HUES64 (cell line): ENCODE measurements around the gene SLC25A18.
"Not testable (repeated sequence)": the region's sequence is repeated elsewhere in the genome, so short reads cannot be mapped to it uniquely, and the experiment has no call there.

Source experiments
- H3K27ac ChIP-seq: 2 replicates; pipeline ENCODE4 v1.7.0; 2013; ENCODE audit warnings: low read depth, low read length, inconsistent platforms
- H3K27me3 ChIP-seq: 2 replicates; pipeline ENCODE4 v1.6.1; 2013; ENCODE audit warnings: mild to moderate bottlenecking, low read length; ENCODE audit not compliant: insufficient read depth
- H3K36me3 ChIP-seq: 2 replicates; pipeline ENCODE4 v1.6.1; 2013; ENCODE audit warnings: mild to moderate bottlenecking, low read length; ENCODE audit not compliant: insufficient read depth
- H3K4me1 ChIP-seq: 2 replicates; pipeline ENCODE4 v1.6.1; 2013; ENCODE audit warnings: mild to moderate bottlenecking, low read length, moderate library complexity; ENCODE audit not compliant: insufficient read depth
- H3K4me3 ChIP-seq: 2 replicates; pipeline ENCODE4 v1.5.1; 2013; ENCODE audit warnings: mild to moderate bottlenecking, low read length, moderate library complexity
- H3K9ac ChIP-seq: 2 replicates; pipeline ENCODE4 v1.6.1; 2013; ENCODE audit warnings: mild to moderate bottlenecking, low read depth, low read length
- H3K9me3 ChIP-seq: 2 replicates; pipeline ENCODE4 v1.6.1; 2013; ENCODE audit warnings: low read depth, low read length; ENCODE audit not compliant: insufficient read depth
- WGBS: fragments of 150-250, 120-280 bp; methylation state at CpG from one replicate; pipeline ENCODE4 v1.1.7; 2013; ENCODE audit warnings: missing lambda C conversion rate; 5-methylcytosine and 5-hydroxymethylcytosine counted together

The SLC25A18 gene

DNA sequence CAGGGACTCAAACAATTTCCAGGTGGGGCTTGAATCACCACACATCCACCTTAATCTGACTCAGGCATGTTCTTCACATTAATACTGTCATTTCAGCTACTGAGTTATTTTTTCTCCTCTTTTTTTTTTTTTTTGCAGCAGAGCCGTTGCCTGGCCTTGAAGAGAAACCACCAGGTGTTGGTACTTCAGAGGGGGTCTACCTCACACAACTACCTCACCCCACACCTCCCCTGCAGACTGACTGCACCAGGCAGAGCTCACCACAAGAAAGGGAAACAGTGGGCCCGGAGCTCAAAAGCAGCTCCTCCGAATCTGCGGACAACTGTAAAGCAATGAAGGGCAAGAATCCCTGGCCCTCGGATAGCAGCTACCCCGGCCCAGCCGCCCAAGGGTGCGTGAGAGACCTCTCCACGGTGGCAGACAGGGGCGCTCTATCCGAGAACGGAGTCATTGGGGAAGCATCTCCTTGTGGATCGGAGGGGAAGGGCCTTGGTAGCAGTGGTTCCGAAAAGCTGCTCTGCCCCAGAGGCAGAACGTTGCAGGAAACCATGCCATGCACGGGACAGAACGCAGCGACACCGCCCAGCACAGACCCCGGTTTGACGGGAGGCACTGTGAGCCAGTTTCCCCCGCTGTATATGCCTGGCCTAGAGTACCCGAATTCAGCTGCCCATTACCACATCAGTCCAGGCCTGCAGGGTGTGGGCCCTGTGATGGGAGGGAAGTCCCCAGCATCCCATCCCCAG lies 15.1 kb upstream of the SLC25A18 start:
- Histone ChIP-seq H3K9ac (no peak overlapping the region), H3K4me1 (no peaks in the 10 kb centered on the region), H3K4me3 (no peak overlapping the region), H3K36me3 (peaks cover 89% of the 10 kb centered on the region), H3K27me3 (no peaks in the 10 kb centered on the region), H3K27ac (no peak overlapping the region), H3K9me3 (no peaks in the 10 kb centered on the region)
- 94% methylated on average over 23 of the region's 23 CpGs for WGBS

GRCh38 chr22:17548756-17549035 lies 14.6 kb upstream of the SLC25A18 start:
- Histone ChIP-seq H3K36me3 (peaks cover 89% of the 10 kb centered on the region), H3K27ac (no peak overlapping the region), H3K4me1 (no peaks in the 10 kb centered on the region), H3K9me3 (no peaks in the 10 kb centered on the region), H3K4me3 (no peak overlapping the region), H3K27me3 (no peaks in the 10 kb centered on the region), H3K9ac (no peak overlapping the region)
- 97% methylated on average over 5 of the region's 5 CpGs for WGBS

GRCh38 chr22:17549183-17549582 lies 14.1 kb upstream of the SLC25A18 start:
- no peaks in the 10 kb centered on the region for H3K9me3 ChIP-seq
- H3K36me3 ChIP-seq, result peaks cover 89% of the 10 kb centered on the region
- H3K27me3 ChIP-seq, result no peaks in the 10 kb centered on the region
- H3K27ac ChIP-seq, result no peak overlapping the region
- H3K9ac ChIP-seq, result no peak overlapping the region
- WGBS, result 94% methylated on average over 10 of the region's 10 CpGs
- no peak overlapping the region for H3K4me3 ChIP-seq
- H3K4me1 ChIP-seq, result no peaks in the 10 kb centered on the region

DNA sequence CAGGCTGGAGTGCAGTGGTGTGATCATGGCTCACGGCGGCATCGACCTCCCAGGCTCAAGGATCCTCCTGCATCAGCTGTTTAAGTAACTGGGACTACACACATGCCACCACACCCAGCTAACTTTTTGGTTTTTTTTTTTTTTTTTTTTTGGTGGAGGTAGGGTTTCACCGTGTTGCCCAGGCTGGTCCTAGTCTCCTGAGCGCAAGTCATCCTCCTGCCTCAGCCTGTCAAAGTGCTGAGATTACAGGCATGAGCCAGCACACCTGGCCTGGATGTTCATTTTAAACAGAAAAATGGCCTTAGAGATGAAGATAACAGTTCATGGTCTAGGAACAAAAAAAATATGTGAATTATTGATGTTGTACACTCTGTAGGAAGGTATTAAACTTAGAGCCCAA lies 13.6 kb upstream of the SLC25A18 start:
- no peaks in the 10 kb centered on the region for H3K9me3 ChIP-seq
- H3K4me3 ChIP-seq, result no peak overlapping the region
- H3K36me3 ChIP-seq, result peaks cover 94% of the 10 kb centered on the region
- H3K9ac ChIP-seq, result no peak overlapping the region
- H3K27ac ChIP-seq, result no peak overlapping the region
- WGBS, result 96% methylated on average over 5 of the region's 5 CpGs
- no peaks in the 10 kb centered on the region for H3K27me3 ChIP-seq
- H3K4me1 ChIP-seq, result no peaks in the 10 kb centered on the region

DNA sequence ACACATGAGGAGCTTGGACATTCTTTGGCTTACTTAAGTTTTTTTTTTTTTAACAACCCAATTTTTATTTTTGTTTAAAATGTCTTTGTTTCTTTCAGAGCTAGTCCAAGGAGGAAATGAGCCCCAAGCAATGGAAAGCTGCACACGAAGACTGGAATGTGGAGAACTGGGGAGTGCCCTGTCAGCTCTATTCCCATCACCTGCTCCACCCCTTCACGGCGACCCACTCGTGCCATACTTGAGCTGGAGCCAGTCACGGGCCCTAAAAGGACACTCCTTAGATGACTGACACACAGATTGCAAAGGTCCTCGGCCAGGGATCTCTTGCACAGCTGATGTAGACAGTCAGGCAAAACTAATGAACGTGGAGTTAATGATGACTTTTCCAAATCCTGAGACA lies 10.6 kb upstream of the SLC25A18 start:
- Histone ChIP-seq H3K9ac (no peak overlapping the region), H3K27me3 (no peaks in the 10 kb centered on the region), H3K36me3 (peaks cover 95% of the 10 kb centered on the region), H3K9me3 (no peaks in the 10 kb centered on the region), H3K4me3 (no peak overlapping the region), H3K4me1 (no peaks in the 10 kb centered on the region), H3K27ac (no peak overlapping the region)
- 92% methylated on average over 7 of the region's 7 CpGs for WGBS

DNA sequence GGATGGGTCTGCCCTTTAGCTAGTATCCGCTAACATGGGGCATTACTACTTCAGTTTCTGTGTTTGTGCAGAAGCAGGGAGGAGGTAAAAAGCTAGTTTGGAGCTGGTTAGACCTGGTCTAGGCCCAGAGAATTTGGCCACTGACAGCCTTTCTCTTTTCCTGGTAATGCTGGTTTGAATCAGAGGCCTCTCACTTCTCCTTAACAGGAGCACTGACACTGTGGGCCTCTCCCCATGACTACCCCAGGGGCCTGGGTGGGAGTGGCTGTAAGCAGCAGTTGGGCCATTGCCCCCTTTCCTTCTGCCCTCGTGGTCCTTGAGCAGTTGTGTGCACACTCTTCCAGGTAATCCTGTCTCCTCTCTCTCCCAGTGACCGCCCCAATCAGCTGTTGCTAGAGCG lies 8.5 kb upstream of the SLC25A18 start:
- H3K36me3 ChIP-seq, result peaks cover 95% of the 10 kb centered on the region
- no peaks in the 10 kb centered on the region for H3K4me1 ChIP-seq
- no peak overlapping the region for H3K4me3 ChIP-seq
- 94% methylated on average over 4 of the region's 4 CpGs for WGBS
- H3K9me3 ChIP-seq, result 0 out of 2 replicates have a peak, but pooled peaks cover 6% of the 10 kb centered on the region
- H3K27me3 ChIP-seq, result no peaks in the 10 kb centered on the region
- H3K27ac ChIP-seq, result no peak overlapping the region
- no peak overlapping the region for H3K9ac ChIP-seq

- Histone ChIP-seq H3K4me3 (no peak overlapping the region), H3K4me1 (peaks cover 19% of the 10 kb centered on the region), H3K9ac (no peak overlapping the region), H3K36me3 (peaks cover 59% of the 10 kb centered on the region), H3K27me3 (no peaks in the 10 kb centered on the region), H3K9me3 (0 out of 2 replicates have a peak, but pooled peaks cover 12% of the 10 kb centered on the region), H3K27ac (no peak overlapping the region)
- 97% methylated on average over 10 of the region's 10 CpGs for WGBS
These were observed 4.1 kb upstream of the SLC25A18 start for GRCh38 chr22:17559188-17559587.

- WGBS, result 95% methylated on average over 11 of the region's 11 CpGs
- Histone ChIP-seq H3K4me1 (peaks cover 21% of the 10 kb centered on the region), H3K4me3 (no peak overlapping the region), H3K9ac (no peak overlapping the region), H3K27ac (no peak overlapping the region), H3K27me3 (no peaks in the 10 kb centered on the region), H3K9me3 (0 out of 2 replicates have a peak, but pooled peaks cover 12% of the 10 kb centered on the region), H3K36me3 (peaks cover 14% of the 10 kb centered on the region)
These were observed 666 bp downstream of the SLC25A18 start for GRCh38 chr22:17563936-17564391.

- H3K4me3 ChIP-seq, H3K36me3 ChIP-seq, H3K27ac ChIP-seq, H3K9ac ChIP-seq, H3K27me3 ChIP-seq, H3K9me3 ChIP-seq: not testable (repeated sequence)
- WGBS, result 95% methylated on average over 19 of the region's 19 CpGs
- peaks cover 39% of the 10 kb centered on the region for H3K4me1 ChIP-seq
These were observed 2.9 kb downstream of the SLC25A18 start for GRCh38 chr22:17566016-17566687.

DNA sequence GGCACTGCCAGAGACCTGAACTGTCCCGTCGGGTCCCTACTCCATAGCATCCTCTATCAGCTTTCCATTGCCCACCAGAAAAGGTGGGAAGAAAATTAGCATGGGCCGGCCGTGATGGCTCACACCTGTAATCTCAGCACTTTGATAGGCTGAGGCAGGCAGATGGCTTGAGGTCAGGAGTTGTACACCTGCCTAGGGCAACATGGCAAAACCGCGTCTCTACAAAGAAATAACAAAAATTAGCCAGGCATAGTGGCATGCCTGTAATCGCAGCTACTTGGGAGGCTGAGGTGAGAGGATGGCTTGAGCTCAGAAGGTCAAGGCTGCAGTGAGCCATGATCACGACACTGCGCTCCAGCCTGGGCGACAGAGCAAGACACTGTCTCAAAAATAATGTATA lies 3.5 kb downstream of the SLC25A18 start:
- H3K27me3 ChIP-seq, result no peaks in the 10 kb centered on the region
- no peak overlapping the region for H3K9ac ChIP-seq
- H3K27ac ChIP-seq, result no peak overlapping the region
- peaks cover 39% of the 10 kb centered on the region for H3K4me1 ChIP-seq
- 97% methylated on average over 10 of the region's 10 CpGs for WGBS
- no peaks in the 10 kb centered on the region for H3K36me3 ChIP-seq
- H3K4me3 ChIP-seq, result no peak overlapping the region
- H3K9me3 ChIP-seq, result no peaks in the 10 kb centered on the region

DNA sequence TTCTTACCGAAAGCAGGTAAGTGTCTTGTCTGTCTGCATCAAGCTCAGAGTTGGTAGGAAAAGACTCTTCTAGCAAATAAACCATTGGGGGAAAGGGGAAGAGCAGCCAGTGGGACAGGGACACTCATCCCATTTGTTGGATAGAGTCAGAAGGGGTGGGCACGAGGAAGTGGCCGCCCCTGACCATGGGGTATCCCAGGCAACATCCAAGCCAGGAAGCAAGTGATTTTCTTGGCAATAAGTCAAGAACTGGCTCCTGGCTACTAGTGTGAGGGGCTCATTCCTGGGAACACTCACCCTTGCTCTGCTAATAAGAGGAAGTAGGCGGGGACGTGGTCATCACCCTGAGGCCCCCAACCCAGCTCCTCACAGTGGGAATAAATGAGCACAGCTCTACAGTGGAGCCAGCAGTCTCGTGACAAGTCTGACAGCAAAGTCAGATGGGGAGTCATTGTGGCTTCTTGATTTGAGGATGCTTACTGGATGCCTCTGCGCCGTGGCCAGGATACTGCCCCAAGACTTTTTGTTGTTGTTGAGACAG lies 6.7 kb downstream of the SLC25A18 start:
- peak overlapping the region; percentile 50; the same call in 1 of the 2 replicates for H3K27ac ChIP-seq
- no peaks in the 10 kb centered on the region for H3K27me3 ChIP-seq
- H3K9ac ChIP-seq, result no peak overlapping the region
- H3K4me3 ChIP-seq, result no peak overlapping the region
- H3K9me3 ChIP-seq, result no peaks in the 10 kb centered on the region
- H3K36me3 ChIP-seq, result no peaks in the 10 kb centered on the region
- peaks cover 18% of the 10 kb centered on the region for H3K4me1 ChIP-seq
- 76% methylated on average over 8 of the region's 8 CpGs for WGBS
